NCI-H128 (cell line): ENCODE data around the gene KCNJ9.
"Not testable (repeated sequence)": the region's sequence is repeated elsewhere in the genome, so short reads cannot be mapped to it uniquely, and the experiment has no call there.

Experiments
- DNase-seq: peaks from one replicate; lab custom pipeline; 2025; ENCODE audit not compliant: unreplicated experiment; lab: John Stamatoyannopoulos, UW

KCNJ9 gene

DNA sequence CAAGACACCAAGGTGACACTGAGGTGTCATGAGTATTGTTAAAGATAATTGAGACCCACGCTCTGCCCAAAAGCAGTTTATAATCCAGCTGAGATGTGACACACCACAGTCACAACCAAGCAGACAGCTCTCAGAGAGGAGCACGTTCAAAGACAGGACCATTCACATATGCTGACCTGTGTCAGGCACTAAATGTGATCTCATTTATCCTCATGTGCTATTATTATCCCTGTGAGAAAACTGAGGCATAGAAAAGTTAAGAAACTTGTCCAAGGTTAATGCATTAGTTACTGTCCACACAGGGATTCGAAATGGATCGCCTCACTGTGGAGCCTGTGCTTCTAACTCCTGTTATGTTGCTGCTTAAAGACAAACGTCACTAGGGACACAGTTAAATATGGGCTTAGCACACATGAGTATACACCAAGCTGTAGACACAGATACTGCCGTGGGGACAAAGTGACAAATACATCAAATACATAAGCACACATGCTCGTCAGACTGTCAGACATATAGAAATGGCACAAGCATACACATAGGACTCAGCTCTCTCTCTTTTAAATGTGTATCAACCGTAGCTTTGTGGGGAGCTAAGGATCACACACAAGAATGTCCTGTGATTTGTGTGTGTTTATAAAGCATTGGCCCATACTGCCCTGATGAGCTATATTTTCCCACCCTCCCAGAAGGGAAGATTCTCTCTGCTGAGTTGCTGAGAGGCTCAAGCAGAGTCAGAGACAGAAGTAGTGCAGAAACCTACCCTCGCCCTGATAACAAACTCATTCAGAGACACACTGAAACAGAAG is 20.6 kb downstream of the KCNJ9 start:
- no peak for DNase-seq

DNA sequence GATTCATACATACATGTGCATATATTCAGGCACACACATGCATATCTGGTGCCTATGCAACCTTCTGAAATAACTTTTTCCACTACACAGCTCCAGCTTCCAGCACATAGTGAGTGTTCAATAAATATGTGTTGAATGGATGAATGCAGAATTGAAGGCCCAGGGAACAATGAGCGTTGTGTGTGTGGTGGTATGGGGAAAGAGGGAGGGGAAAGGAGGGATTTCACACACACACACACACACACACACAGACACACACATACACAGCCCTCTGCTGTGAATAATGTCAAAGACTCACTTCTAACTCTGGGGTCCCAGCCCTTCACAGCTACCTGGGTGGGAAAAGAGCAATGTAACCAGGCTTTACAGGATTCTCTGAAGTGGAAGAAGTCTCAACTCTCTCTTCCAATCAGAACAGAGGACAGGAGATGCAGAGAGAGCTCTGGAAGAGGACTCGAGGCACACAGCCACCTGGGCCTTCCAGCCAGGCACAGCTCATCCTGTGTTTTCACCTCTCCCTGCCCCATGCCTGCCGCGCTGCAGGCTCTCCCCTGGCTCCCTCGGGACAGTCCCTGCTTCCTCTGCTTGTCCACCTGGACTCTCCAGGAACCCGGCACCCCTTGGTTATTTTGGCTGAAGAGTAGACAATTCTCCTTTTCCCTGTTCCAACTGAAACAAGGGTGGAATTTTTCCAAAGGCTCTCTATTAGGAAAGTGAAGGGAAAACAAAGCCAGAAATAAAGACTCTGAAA is 22.5 kb downstream of the KCNJ9 start:
- no peak for DNase-seq

DNA sequence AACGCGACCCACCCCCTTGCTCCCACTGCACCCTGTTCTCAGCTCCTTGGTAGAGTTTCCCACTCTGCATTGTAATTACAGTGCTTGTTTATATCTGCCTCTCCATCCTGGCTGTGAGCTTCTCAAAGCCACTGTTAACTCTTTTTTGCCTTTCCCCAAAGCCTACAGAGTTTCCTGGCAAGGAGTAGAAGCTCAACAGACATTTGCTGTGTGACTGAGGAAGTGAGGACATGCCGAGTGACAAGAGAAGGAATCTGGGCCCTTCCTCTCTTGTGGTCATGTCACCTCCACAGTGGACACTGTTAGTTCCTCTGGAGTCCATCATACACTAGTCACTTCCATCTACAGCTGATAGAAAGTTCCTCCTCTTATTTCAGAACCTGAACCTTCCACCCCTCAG is 23.1 kb downstream of the KCNJ9 start:
- DNase-seq = no peak

DNA sequence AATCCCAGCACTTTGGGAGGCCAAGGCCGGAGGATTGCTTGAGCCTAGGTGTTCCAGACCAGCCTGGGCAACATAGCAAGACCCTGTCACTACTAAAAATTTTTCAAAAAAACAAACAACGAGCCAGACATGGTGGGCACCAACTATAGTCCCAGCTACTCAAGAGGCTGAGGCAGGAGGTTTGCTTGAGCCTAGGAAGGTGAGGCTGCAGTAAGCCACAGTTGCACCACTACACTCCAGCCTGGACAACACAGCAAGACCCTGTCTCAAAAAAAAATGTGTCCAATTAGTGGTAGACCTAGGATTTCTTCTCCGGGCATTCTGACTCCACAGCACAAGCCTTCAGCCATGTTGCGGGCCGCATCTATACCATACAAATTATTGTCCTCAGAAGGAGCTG is 23.8 kb downstream of the KCNJ9 start:
- DNase-seq = no peak

DNA sequence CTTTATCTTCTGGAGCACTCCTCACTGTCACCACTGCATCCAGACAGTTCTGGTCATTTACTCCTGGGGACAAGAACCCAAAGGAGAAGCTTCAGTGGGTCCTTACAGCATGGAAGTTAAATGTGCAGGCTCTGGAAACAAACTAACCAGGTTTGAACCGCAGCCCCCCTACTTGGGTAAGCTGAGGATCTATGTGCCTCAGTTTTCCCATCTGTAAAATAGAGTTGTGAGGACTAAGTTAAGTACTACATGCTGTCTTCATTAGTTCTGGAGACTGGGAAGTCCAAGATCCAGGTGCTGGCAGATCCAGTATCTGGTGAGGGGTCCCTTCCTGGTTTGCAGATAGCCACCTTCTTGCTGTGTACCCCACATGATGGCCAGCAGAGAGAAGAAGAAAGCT is 26.2 kb downstream of the KCNJ9 start:
- no peak for DNase-seq

DNA sequence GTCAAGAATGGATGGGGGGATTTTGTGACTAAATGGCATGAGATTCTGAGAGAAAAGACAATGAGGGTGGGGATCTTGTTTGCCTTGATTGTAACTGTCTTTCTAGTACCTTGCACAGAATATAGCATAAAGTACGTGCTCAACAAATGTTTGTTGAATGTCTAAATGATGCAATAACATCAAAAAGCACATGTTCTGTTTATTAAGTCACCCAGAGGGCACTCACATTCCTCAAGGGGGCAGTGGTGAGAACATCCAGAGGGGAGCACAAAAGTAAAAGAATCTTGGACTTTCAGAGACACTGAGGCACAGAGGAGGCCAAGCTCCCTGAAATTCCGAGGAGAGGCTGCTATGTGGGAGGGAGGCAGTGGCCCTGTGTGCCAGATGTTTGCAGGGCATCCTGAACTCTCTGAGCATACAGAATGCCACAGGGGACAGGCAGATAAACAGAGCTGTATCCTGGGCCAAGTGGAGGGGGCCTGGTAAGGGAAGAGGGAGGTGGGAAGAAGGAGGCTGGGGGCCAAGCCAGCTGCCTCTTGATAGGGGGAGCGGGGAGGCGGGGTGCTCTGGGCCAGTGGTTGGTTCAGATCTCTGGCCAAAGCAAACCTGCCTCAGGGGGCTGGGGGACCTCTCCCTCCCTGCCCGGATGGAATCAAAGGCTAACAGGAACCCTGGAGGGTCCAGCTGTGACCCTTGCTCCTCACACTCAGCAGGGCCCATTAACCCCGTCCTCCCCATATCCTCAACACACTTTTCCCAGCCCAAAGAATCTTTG is 27.7 kb downstream of the KCNJ9 start:
- DNase-seq = no peak

DNA sequence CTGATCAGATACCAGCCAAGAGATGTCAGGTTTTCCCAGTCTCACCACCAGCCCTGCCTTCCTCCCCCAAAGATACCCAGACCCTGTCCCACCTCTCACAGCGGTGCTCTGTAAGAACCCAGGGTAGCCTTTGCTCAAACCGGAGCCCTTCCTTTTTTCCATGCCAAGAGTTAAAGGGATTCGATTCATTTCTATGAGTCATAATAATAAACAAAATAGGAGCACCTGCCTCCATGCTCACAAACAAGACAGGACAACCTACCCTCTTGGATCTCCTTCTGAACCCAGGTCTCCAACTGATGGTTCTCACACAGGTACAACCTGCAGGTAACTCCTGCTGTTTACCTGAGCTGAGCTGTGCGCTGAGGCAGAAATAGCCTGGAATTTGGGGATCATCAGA is 28.3 kb downstream of the KCNJ9 start:
- DNase-seq = no peak

DNA sequence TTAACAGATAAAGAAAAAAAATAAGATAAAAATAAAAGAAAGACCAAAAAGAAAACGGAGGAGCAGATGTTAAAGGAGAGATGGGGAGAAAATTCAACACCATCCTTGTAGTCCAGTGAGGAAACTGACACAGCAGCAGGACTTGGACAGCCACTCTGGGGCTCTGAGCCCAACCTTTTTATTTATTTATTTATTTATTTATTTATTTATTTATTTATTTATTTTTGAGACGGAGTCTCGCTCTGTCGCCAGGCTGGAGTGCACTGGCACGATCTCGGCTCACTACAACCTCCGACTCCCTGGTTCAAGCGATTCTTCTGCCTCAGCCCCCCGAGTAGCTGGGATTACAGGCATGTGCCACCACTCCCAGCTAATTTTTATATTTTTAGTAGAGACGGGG is 30.1 kb downstream of the KCNJ9 start:
- not testable (repeated sequence) for DNase-seq

DNA sequence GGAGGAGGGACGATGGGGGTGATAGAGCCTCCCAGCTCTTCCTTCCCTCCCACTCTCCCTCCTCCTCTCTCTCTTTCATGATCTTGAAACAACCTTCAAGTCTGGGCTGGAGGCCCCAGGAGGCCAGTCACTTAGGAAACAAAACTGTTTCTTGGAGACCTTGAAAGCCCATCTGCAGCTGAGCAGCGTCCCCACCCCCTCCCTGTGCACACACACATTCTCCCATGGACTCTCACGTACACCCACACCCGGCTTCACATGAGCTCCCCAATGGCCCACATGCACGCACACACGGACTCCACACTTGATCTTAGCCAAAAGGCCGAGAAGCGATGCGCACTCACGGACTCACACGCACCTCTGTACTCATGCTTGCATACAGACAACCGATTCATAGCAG is 31.0 kb downstream of the KCNJ9 start:
- DNase-seq = no peak

DNA sequence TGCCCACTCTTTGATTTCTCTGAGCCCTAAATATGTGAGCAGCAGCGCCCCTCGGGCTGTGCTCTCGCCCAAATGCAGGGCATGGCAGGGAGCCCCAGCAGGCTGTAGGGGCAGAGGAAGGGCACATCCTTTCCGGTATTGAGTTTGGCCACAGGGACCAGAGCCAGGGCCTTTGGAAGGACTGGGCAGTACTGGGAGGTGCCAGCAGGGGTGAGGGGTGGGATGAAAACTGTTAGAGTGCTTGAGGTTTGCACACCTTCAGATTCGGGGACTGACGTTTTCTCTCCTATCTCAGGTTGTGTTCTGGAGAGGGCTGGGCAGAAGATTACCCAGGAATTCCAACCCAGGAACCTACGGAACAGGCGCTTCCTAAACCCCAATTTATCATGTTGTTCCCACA is 32.1 kb downstream of the KCNJ9 start:
- DNase-seq = no peak

DNA sequence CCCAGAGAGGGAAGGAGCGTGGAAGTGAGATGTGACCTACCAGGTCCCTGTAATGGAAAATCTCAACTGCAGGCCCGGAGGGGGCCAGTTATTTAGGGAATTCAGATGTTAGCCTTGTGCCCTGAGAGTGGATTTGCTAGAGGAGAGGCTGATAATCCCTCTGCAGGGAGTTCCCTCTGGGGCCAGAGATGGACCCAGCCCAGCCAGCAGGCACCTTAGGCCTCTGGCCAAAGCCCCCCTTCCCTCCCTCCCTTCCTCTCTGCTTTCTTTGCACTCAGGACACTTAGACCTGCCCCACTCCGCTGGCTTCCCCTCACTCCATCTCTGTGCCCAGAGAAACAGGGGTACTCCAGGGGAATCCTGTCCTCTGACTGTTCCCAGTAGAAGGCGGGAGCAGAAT is 32.7 kb downstream of the KCNJ9 start:
- no peak for DNase-seq

DNA sequence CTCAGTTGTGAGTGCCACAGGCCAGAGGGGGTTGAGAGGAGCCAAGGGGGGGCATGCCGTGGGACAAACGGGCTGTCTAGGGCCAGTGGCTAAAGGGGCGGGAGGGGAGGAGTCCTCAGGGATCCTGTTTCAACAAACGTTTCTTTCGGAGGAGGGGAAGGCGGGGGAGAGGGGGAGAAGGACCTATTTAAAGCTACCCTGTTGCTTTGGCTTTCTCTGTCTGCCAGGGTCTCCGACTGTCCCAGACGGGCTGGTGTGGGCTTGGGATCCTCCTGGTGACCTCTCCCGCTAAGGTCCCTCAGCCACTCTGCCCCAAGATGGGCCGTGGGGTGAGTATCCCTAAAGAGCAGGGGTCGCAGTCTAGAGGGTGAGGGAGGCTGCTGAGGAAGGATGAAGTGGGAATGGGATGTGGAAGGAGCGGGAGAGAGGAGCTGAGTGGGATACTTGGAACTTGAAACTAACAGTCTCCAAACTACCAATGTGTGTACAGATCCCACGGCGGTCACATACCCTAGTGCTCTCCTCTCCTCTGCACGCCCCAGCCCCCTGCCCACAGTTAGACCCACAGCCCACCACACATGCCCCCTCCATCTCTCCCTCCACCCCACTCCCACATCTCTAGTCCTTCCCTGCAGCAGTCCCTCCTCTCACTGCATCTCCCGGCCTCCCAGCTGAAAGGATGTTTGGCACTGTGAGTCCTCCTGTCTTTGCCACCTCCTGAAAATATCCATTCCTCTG is 34.4 kb downstream of the KCNJ9 start, which contains the start of gene ATP1A2:
ATP1A2 (plus strand) TSS at position 215 of the 738 bp plus-strand sequence; CDS start at position 318, 103 bp downstream.
- no peak for DNase-seq

DNA sequence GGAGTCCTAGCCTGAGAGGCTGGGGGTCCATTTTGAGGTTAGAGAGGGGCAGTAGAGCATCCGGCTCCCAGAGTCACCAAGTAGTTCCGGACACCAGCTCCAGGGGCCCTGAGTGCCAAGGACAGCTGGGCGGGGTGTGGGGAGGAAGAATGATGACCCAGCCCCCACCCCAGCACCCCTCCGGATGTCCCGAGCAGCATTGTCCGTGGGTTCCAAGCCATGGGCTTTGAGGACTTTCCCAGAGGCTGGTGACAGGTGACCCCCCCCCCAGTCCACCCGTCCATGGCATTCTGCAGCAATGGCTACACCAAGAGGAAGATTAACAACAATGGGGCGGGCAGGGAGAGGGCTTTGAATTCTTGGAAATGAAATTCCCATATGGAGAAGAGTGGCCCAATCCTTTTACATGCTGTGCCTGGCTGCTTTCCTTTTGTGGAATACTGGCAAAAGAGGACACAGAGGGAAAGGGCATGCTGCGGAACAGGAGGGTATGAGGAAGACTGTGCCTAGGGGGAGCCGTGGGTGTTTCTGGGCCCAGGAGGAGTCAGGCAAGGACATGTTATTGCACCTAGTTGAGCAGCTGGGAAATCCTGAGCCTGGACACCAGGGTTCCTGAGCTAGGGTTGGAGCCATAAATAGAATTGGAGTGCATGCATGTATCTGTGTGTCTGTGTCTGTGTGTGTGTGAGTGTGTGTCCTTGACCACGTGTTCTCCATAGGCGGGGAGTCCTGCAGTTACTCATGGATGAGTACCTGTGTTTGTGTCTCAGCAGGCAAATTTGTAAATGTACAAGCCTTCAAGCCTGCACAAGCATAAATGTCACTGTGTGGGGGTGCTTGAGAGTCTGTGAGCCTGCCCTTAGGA is 35.2 kb downstream of the KCNJ9 start:
- DNase-seq = no peak

DNA sequence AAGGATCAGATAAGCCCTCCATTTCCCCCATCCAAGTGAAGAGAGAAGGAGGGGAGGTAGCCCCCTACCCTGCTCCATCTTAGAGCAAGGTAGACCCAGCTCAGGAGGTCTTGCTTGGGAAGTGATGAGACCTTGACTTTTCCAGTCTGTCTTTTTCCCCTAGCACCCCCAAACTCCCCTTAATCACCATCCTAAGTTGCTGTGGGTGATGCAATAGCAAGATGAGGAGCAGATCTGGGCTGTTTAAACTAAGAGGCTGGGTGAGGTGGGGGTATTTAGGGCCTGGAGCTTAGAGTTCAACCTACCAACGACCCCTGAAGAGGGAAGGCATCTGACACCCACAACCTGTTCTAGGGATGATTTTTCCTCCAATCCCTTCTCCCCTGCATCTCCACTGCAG is 36.0 kb downstream of the KCNJ9 start:
- DNase-seq = no peak

DNA sequence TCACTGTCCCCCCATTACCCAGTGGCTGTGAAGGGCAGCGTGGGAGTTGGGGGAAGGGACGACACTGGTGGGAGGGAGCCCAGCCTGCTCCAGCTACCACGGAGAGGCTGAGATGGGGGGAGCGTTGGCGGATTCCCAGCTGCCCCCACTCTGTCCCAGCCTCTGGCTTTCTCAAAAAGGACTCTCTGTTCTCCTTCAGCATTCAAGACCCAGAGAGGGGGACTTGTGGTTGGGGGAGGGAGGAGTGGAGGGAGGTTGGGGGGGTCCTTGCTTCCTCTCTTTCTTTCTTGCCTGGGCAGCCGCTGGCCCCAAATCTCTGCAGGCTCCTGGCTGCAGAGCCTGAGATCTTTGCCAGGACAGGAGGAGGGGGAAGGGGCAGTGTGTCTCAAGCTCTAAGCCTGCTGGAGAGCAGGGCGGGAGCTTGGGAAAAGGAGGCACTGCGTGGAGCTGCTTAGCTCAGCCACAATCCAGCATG is 36.4 kb downstream of the KCNJ9 start:
- no peak for DNase-seq

DNA sequence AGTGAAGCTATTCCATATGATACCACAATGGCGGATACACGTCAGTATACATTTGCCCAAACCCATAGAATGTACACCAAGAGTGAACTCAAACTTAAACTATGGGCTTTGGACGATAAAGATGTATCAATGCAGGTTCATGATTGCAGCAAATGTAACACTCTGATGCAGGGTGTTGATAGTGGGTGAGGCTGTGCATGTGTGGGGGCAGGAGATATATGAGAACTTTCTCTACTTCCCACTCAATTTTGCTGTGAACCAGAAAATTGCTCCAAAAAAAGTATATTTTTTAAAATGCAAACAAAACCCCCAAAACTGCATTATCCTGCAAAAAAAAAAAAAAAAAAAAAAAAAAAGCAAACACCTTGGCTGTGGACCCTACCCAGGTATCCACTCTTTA is 37.6 kb downstream of the KCNJ9 start:
- no peak for DNase-seq

DNA sequence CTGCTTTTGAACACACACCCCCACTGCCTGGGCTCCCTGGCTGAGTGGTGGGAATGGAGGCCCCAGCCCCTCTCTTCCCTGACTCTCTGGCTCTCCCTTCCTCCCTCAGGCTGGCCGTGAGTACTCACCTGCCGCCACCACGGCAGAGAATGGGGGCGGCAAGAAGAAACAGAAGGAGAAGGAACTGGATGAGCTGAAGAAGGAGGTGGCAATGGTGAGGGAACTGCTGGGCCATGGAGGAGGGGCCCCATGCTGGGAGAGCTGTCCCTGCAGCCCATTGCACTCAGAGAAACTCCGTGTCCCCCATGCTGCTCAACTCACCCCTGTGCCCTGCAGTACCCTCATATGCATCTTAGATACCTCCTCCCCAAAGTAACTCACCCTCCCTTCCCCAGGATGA is 39.5 kb downstream of the KCNJ9 start:
- no peak for DNase-seq

DNA sequence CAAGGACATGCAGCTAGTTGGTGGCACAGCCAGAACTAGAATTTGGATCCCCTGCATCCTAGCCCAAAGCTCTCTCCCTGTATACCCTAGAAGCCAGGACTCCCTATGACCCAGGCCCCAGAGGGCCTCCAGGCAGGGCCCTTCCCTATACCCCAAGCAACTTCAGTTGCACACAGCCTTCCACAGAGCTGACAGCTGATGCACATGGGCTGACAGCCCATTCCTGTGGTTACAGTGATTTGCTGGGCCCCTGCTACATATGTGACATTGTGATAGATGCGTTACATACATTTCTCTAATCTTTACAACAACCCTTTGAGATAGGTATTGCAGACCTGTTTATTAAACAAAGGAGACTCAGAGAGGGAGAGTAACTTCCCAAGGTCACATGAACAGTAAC is 40.0 kb downstream of the KCNJ9 start:
- no peak for DNase-seq

DNA sequence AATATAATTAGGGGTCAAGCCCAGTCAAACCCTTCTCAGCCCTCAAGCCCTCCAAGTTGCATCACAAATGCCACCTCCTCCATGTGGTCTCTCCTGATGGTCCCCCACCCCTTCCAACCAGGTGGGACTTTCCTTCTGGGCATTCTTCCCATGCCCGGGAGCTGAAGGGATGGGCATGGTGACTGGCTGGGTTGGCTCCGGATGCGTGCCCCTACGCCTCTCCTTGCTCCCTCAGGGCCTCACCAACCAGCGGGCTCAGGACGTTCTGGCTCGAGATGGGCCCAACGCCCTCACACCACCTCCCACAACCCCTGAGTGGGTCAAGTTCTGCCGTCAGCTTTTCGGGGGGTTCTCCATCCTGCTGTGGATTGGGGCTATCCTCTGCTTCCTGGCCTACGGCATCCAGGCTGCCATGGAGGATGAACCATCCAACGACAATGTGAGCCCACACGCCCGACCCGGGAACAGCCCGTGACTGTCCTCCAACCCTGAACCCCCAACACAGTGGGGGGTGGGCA is 41.7 kb downstream of the KCNJ9 start:
- DNase-seq = no peak

DNA sequence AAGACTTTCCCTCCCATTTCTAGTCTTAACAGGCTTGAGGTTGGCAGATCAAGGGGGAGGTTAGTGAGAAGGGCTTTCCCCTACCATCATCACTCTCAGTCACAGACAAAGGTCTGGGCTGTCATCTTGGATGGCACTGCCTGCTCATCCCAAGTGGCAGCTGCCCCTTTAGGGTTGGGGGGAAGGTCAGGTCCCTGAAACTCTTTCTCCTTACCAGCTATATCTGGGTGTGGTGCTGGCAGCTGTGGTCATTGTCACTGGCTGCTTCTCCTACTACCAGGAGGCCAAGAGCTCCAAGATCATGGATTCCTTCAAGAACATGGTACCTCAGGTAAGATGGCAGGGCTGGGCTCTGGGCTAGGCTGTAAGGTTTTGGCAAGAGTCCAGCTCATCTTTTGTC is 42.4 kb downstream of the KCNJ9 start:
- no peak for DNase-seq
